Trophoblast cell (in vitro differentiated cells and primary cell): ENCODE measurements around the gene ZDHHC21.

Experiments used
- DNase-seq, 2 donors: peaks; one replicate each; pipeline ENCODE4 v3.0.0-alpha.2; 2016
- H2AFZ ChIP-seq: 2 replicates; pipeline ENCODE4 v1.6.1; 2013; ENCODE audit warnings: low read length, moderate library complexity, mild to moderate bottlenecking; ENCODE audit not compliant: insufficient read depth, poor library complexity
- H2AK5ac ChIP-seq: 2 replicates; pipeline ENCODE4 v1.6.1; 2013; ENCODE audit warnings: mild to moderate bottlenecking, low read length
- H2BK120ac ChIP-seq: 2 replicates; pipeline ENCODE4 v1.6.1; 2013; ENCODE audit warnings: low read length, mild to moderate bottlenecking, moderate library complexity; ENCODE audit not compliant: insufficient read depth, poor library complexity
- H2BK12ac ChIP-seq: 2 replicates; pipeline ENCODE4 v1.6.1; 2013; ENCODE audit warnings: mild to moderate bottlenecking, low read length, moderate library complexity
- H2BK5ac ChIP-seq: 2 replicates; pipeline ENCODE4 v1.6.1; 2013; ENCODE audit warnings: low read length, low read depth, moderate library complexity, mild to moderate bottlenecking; ENCODE audit not compliant: poor library complexity
- H3K14ac ChIP-seq: 2 replicates; pipeline ENCODE4 v1.6.1; 2013; ENCODE audit warnings: mild to moderate bottlenecking, low read length
- H3K18ac ChIP-seq: 2 replicates; pipeline ENCODE4 v1.6.1; 2013; ENCODE audit warnings: mild to moderate bottlenecking, low read length
- H3K23ac ChIP-seq: 2 replicates; pipeline ENCODE4 v1.6.1; 2013; ENCODE audit warnings: low read length
- H3K27ac ChIP-seq: 2 replicates; pipeline ENCODE4 v1.5.1; 2013; ENCODE audit warnings: low read depth, mild to moderate bottlenecking, inconsistent platforms, low read length, moderate library complexity
- H3K27me3 ChIP-seq: 2 replicates; pipeline ENCODE4 v1.6.1; 2013; ENCODE audit warnings: inconsistent platforms, mild to moderate bottlenecking, low read length, moderate library complexity; ENCODE audit not compliant: insufficient read depth
- H3K36me3 ChIP-seq, 2 experiments: 1 replicate in 1 of 2; 2 replicates in 1 of 2; pipeline ENCODE4 v1.6.1; 2013; ENCODE audit warnings: low read length in 2 of 2, mild to moderate bottlenecking in 2 of 2, moderate library complexity in 1 of 2; ENCODE audit not compliant: insufficient read depth in 2 of 2, control insufficient read depth in 1 of 2
- H3K4ac ChIP-seq: 2 replicates; pipeline ENCODE4 v1.6.1; 2013; ENCODE audit warnings: low read depth, mild to moderate bottlenecking, low read length, moderate library complexity
- H3K4me1 ChIP-seq, 2 experiments: 1 replicate in 1 of 2; 2 replicates in 1 of 2; pipeline ENCODE4 v1.6.1; 2013; ENCODE audit warnings: low read length in 2 of 2, mild to moderate bottlenecking in 2 of 2, moderate library complexity in 1 of 2; ENCODE audit not compliant: insufficient read depth in 2 of 2, control insufficient read depth in 1 of 2
- H3K4me2 ChIP-seq: 2 replicates; pipeline ENCODE4 v1.6.1; 2013; ENCODE audit warnings: inconsistent platforms, mild to moderate bottlenecking, low read length, moderate library complexity
- H3K4me3 ChIP-seq: 2 replicates; pipeline ENCODE4 v1.5.1; 2013; ENCODE audit warnings: mild to moderate bottlenecking, low read depth, low read length, inconsistent platforms
- H3K79me1 ChIP-seq: one replicate; pipeline ENCODE4 v1.6.1; 2013; ENCODE audit warnings: low read length
- H3K79me2 ChIP-seq: 2 replicates; pipeline ENCODE4 v1.6.1; 2013; ENCODE audit warnings: low read length, mild to moderate bottlenecking; ENCODE audit not compliant: control insufficient read depth, insufficient read depth, poor library complexity
- H3K9ac ChIP-seq: 2 replicates; pipeline ENCODE4 v1.6.1; 2013; ENCODE audit warnings: mild to moderate bottlenecking, low read length
- H3K9me3 ChIP-seq: 2 replicates; pipeline ENCODE4 v1.6.1; 2013; ENCODE audit warnings: low read depth, mild to moderate bottlenecking, control low read depth, inconsistent platforms, low read length; ENCODE audit not compliant: insufficient read depth
- H4K12ac ChIP-seq: 2 replicates; pipeline ENCODE4 v1.6.1; 2013; ENCODE audit warnings: low read depth, mild to moderate bottlenecking, low read length, moderate library complexity
- H4K8ac ChIP-seq: 2 replicates; pipeline ENCODE4 v1.6.1; 2013; ENCODE audit warnings: low read depth, mild to moderate bottlenecking, low read length, moderate library complexity
- H4K91ac ChIP-seq: one replicate; pipeline ENCODE4 v1.6.1; 2013; ENCODE audit warnings: low read depth, mild to moderate bottlenecking, low read length, moderate library complexity
- WGBS: extraction: QIAGEN DNeasy Blood & Tissue Kit; methylation state at CpG from one replicate; pipeline ENCODE4 v1.1.7; 2013; ENCODE audit warnings: missing lambda C conversion rate; ENCODE audit not compliant: insufficient read length, insufficient coverage; ENCODE audit errors: extremely low coverage; 5-methylcytosine and 5-hydroxymethylcytosine counted together

Gene ZDHHC21

DNA sequence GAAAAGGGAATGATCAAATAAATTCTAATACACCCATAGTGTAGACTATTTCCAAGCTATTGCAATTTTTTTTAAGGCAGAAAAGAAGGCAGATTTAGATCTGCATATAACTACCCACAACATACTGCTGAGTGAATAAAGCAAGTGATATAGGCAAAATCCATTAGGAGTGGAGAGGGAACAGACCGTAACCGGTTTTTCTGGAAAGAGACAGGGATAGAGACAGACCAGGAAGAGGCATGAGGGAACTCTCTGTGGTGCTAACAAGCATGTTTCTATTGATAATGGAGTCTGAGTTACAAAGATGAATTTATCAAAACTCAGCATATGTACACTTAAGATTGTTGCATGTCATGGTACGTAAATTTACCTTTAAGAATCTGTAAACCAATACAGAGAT, 14.5 kb downstream of the ZDHHC21 start:
- no peak overlapping the region for H2AK5ac ChIP-seq
- no CpG with 5 or more reads among the region's 3 CpGs for whole genome bisulfite sequencing
- H3K14ac ChIP-seq, result no peak overlapping the region
- H3K4me1 ChIP-seq, result no peaks in the 10 kb centered on the region
- DNase-seq, result peak; percentile 19 to 74
- H4K8ac ChIP-seq, result no peak overlapping the region
- no peak overlapping the region for H3K9ac ChIP-seq
- no peaks in the 10 kb centered on the region for H3K9me3 ChIP-seq
- no peak overlapping the region for H4K12ac ChIP-seq
- H3K27me3 ChIP-seq, result no peaks in the 10 kb centered on the region
- no peak overlapping the region for H4K91ac ChIP-seq
- H3K27ac ChIP-seq, result no peak overlapping the region
- H3K4ac ChIP-seq, result no peak overlapping the region
- H3K23ac ChIP-seq, result no peak overlapping the region
- no peak overlapping the region for H2BK5ac ChIP-seq
- H3K79me1 ChIP-seq, result no peaks in the 10 kb centered on the region
- H2AFZ ChIP-seq, result no peak overlapping the region
- H3K79me2 ChIP-seq, result no peaks in the 10 kb centered on the region
- H2BK12ac ChIP-seq, result no peak overlapping the region
- no peak overlapping the region for H3K4me2 ChIP-seq
- H3K4me3 ChIP-seq, result no peak overlapping the region
- H3K18ac ChIP-seq, result no peak overlapping the region
- peaks cover 0 to 2% of the 10 kb centered on the region in 2 experiments for H3K36me3 ChIP-seq
- H2BK120ac ChIP-seq, result no peak overlapping the region

DNA sequence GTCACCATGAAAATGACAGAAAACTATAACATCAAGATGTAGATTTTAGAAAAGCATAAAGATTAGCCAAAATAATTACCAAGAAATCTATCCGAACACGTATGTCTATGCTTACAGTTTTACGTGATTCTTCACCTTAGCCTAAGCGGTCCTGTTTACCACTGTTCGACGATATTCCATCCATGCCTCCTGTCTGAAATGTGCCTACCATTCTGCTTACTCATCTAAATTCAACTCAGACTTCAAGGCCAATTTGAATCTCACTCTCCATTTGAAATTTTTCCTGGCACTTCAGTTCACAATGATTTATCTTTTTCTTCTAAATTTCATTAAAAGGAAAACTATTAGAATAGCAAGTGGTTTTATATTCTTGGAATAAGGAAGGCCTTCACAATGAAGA, 15.4 kb downstream of the ZDHHC21 start:
- Histone ChIP-seq H3K27ac (no peak overlapping the region), H2AFZ (no peak overlapping the region), H3K27me3 (no peaks in the 10 kb centered on the region), H4K91ac (no peak overlapping the region), H4K8ac (no peak overlapping the region), H3K79me1 (no peaks in the 10 kb centered on the region), H3K4me3 (no peak overlapping the region), H3K23ac (no peak overlapping the region), H3K9me3 (no peaks in the 10 kb centered on the region), H3K14ac (no peak overlapping the region), H4K12ac (no peak overlapping the region), H3K4me1 (no peaks in the 10 kb centered on the region), H2AK5ac (no peak overlapping the region), H3K4ac (no peak overlapping the region), H2BK5ac (no peak overlapping the region), H2BK12ac (no peak overlapping the region), H3K18ac (no peak overlapping the region), H3K36me3 (peaks cover 0 to 2% of the 10 kb centered on the region in 2 experiments), H3K79me2 (no peaks in the 10 kb centered on the region), H2BK120ac (no peak overlapping the region), H3K9ac (no peak overlapping the region), H3K4me2 (no peak overlapping the region)
- peak; percentile 17 to 58 for DNase-seq
- WGBS, result no CpG with 5 or more reads among the region's 6 CpGs

DNA sequence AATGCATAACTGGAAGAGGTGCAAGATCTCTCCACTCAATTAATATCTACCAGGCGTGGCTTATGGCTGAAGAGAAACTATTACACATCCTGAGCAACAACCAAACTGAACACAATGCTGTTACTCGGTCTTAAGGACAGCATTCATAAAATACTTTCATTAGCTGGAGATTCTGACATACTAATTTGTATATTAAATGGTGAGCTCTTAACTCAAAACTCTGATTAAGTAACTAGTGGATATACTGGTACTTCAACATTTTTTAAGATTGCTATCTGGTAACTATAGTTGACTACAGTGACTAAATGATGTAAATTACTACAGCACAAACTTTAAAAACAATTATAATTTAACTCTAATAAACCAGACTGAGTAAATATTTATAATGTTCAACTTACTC, 15.8 kb downstream of the ZDHHC21 start:
- no peaks in the 10 kb centered on the region for H3K79me1 ChIP-seq
- no peak overlapping the region for H3K14ac ChIP-seq
- H3K18ac ChIP-seq, result no peak overlapping the region
- H3K4ac ChIP-seq, result no peak overlapping the region
- H3K23ac ChIP-seq, result no peak overlapping the region
- whole genome bisulfite sequencing, result no CpG with 5 or more reads among the region's 2 CpGs
- DNase-seq, result peak; percentile 12 to 97
- H3K27me3 ChIP-seq, result no peaks in the 10 kb centered on the region
- H3K4me1 ChIP-seq, result no peaks in the 10 kb centered on the region
- no peak overlapping the region for H3K27ac ChIP-seq
- H2BK120ac ChIP-seq, result no peak overlapping the region
- H2BK5ac ChIP-seq, result no peak overlapping the region
- H3K36me3 ChIP-seq, result peaks cover 0 to 3% of the 10 kb centered on the region in 2 experiments
- H2AK5ac ChIP-seq, result no peak overlapping the region
- no peaks in the 10 kb centered on the region for H3K9me3 ChIP-seq
- no peak overlapping the region for H4K91ac ChIP-seq
- no peak overlapping the region for H4K12ac ChIP-seq
- H3K79me2 ChIP-seq, result no peaks in the 10 kb centered on the region
- no peak overlapping the region for H2AFZ ChIP-seq
- no peak overlapping the region for H2BK12ac ChIP-seq
- no peak overlapping the region for H3K4me2 ChIP-seq
- no peak overlapping the region for H3K4me3 ChIP-seq
- H3K9ac ChIP-seq, result no peak overlapping the region
- H4K8ac ChIP-seq, result no peak overlapping the region

DNA sequence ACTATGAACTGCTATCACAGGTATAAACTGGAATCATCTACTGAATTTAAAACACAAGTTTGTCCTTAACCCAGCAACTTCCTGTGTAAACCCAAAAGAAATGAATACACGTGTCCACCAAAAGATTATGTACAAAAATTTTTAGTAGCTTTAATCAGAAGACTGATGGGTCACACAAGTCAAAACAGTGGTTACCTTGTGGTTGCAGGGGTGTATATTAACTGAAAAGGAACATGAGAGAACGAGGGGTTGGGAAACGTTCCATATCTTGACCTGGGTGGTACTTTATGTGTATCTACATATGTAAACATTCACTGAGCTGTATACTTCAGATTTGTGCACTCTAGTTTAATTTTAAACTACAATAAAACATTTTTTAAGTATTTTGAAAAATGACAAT, 18.6 kb downstream of the ZDHHC21 start:
- no peak overlapping the region for H3K4me2 ChIP-seq
- WGBS, result no CpG with 5 or more reads among the region's 3 CpGs
- no peak overlapping the region for H4K91ac ChIP-seq
- no peak overlapping the region for H2AFZ ChIP-seq
- no peak overlapping the region for H3K27ac ChIP-seq
- no peak overlapping the region for H4K12ac ChIP-seq
- H3K4me1 ChIP-seq, result no peaks in the 10 kb centered on the region
- no peak overlapping the region for H2BK120ac ChIP-seq
- DNase-seq, result no peak
- H3K79me1 ChIP-seq, result no peaks in the 10 kb centered on the region
- no peaks in the 10 kb centered on the region for H3K27me3 ChIP-seq
- no peaks in the 10 kb centered on the region for H3K9me3 ChIP-seq
- no peak overlapping the region for H2BK12ac ChIP-seq
- no peak overlapping the region for H4K8ac ChIP-seq
- no peak overlapping the region for H2AK5ac ChIP-seq
- no peak overlapping the region for H2BK5ac ChIP-seq
- no peak overlapping the region for H3K14ac ChIP-seq
- H3K18ac ChIP-seq, result no peak overlapping the region
- peaks cover 0 to 2% of the 10 kb centered on the region in 2 experiments for H3K36me3 ChIP-seq
- no peaks in the 10 kb centered on the region for H3K79me2 ChIP-seq
- H3K4me3 ChIP-seq, result no peak overlapping the region
- H3K4ac ChIP-seq, result no peak overlapping the region
- H3K23ac ChIP-seq, result no peak overlapping the region
- no peak overlapping the region for H3K9ac ChIP-seq
